Measurements from ENCODE around the gene TMEM266.

Gene TMEM266

GRCh38 chr15:76146812-76147211 is 87.0 kb downstream of the TMEM266 start:
- no peaks in the 10 kb centered on the region for H3K9me3 ChIP-seq (ENCODE audit: insufficient read depth, low read length)
- peaks cover 14% of the 10 kb centered on the region for H3K4me1 ChIP-seq (ENCODE audit: insufficient read depth, insufficient read length)
- no peaks in the 10 kb centered on the region for H3K27me3 ChIP-seq (ENCODE audit: insufficient read depth, insufficient read length)
- H3K36me3 ChIP-seq (ENCODE audit: insufficient read depth, insufficient read length, low read length), result no peaks in the 10 kb centered on the region
- no peak overlapping the region for H3K4me3 ChIP-seq (ENCODE audit: insufficient read length, low read depth)
- TF ChIP-seq SUZ12 (IDR thresholded peaks at IDR 0.05; ENCODE audit: extremely low read depth, insufficient read depth, insufficient read length) (no peak), YY1 (IDR thresholded peaks at IDR 0.05; ENCODE audit: insufficient read depth, insufficient read length) (no peak), ZNF274 (IDR thresholded peaks at IDR 0.05; ENCODE audit: low read depth, low read length) (no peak)
- no peak overlapping the region for H3K9ac ChIP-seq (ENCODE audit: insufficient read length, low read depth)
- no peak for DNase-seq (ENCODE audit: low read depth, low spot score)

GRCh38 chr15:76147906-76148570 is 88.3 kb downstream of the TMEM266 start:
- DNase-seq (ENCODE audit: low read depth, low spot score), result peak; percentile 44
- Histone ChIP-seq H3K9ac (ENCODE audit: insufficient read length, low read depth) (no peak overlapping the region), H3K36me3 (ENCODE audit: insufficient read depth, insufficient read length, low read length) (no peaks in the 10 kb centered on the region), H3K9me3 (ENCODE audit: insufficient read depth, low read length) (no peaks in the 10 kb centered on the region), H3K4me3 (ENCODE audit: insufficient read length, low read depth) (no peak overlapping the region), H3K4me1 (ENCODE audit: insufficient read depth, insufficient read length) (peaks cover 18% of the 10 kb centered on the region), H3K27me3 (ENCODE audit: insufficient read depth, insufficient read length) (no peaks in the 10 kb centered on the region)
- no peak for TF ChIP-seq YY1 (IDR thresholded peaks at IDR 0.05; ENCODE audit: insufficient read depth, insufficient read length)
- TF ChIP-seq SUZ12 (IDR thresholded peaks at IDR 0.05; ENCODE audit: extremely low read depth, insufficient read depth, insufficient read length), result no peak
- no peak for TF ChIP-seq ZNF274 (IDR thresholded peaks at IDR 0.05; ENCODE audit: low read depth, low read length)

- Histone ChIP-seq H3K9ac (ENCODE audit: insufficient read length, low read depth) (no peak overlapping the region), H3K36me3 (ENCODE audit: insufficient read depth, insufficient read length, low read length) (no peaks in the 10 kb centered on the region), H3K27me3 (ENCODE audit: insufficient read depth, insufficient read length) (no peaks in the 10 kb centered on the region), H3K9me3 (ENCODE audit: insufficient read depth, low read length) (no peaks in the 10 kb centered on the region), H3K4me3 (ENCODE audit: insufficient read length, low read depth) (no peak overlapping the region), H3K4me1 (ENCODE audit: insufficient read depth, insufficient read length) (peaks cover 18% of the 10 kb centered on the region)
- no peak for TF ChIP-seq YY1 (IDR thresholded peaks at IDR 0.05; ENCODE audit: insufficient read depth, insufficient read length)
- TF ChIP-seq ZNF274 (IDR thresholded peaks at IDR 0.05; ENCODE audit: low read depth, low read length), result no peak
- no peak for TF ChIP-seq SUZ12 (IDR thresholded peaks at IDR 0.05; ENCODE audit: extremely low read depth, insufficient read depth, insufficient read length)
- DNase-seq (ENCODE audit: low read depth, low spot score), result no peak
Observed at GRCh38 chr15:76149291-76149915, 89.6 kb downstream of the TMEM266 start.

GRCh38 chr15:76150513-76150912 is 90.7 kb downstream of the TMEM266 start:
- no peak for DNase-seq (ENCODE audit: low read depth, low spot score)
- no peak overlapping the region for H3K4me3 ChIP-seq (ENCODE audit: insufficient read length, low read depth)
- H3K9ac ChIP-seq (ENCODE audit: insufficient read length, low read depth), result peak overlapping the region; percentile 9

GRCh38 chr15:76150971-76151598 is 91.3 kb downstream of the TMEM266 start:
- no peak for TF ChIP-seq SUZ12 (IDR thresholded peaks at IDR 0.05; ENCODE audit: extremely low read depth, insufficient read depth, insufficient read length)
- TF ChIP-seq ZNF274 (IDR thresholded peaks at IDR 0.05; ENCODE audit: low read depth, low read length), result no peak
- TF ChIP-seq YY1 (IDR thresholded peaks at IDR 0.05; ENCODE audit: insufficient read depth, insufficient read length), result no peak
- Histone ChIP-seq H3K4me3 (ENCODE audit: insufficient read length, low read depth) (no peak overlapping the region), H3K4me1 (ENCODE audit: insufficient read depth, insufficient read length) (peaks cover 18% of the 10 kb centered on the region), H3K9ac (ENCODE audit: insufficient read length, low read depth) (peak overlapping the region; percentile 9), H3K27me3 (ENCODE audit: insufficient read depth, insufficient read length) (no peaks in the 10 kb centered on the region), H3K36me3 (ENCODE audit: insufficient read depth, insufficient read length, low read length) (no peaks in the 10 kb centered on the region), H3K9me3 (ENCODE audit: insufficient read depth, low read length) (no peaks in the 10 kb centered on the region)
- peak; percentile 64 for DNase-seq (ENCODE audit: low read depth, low spot score)

More at GRCh38 chr15:76150513-76150912, 90.7 kb downstream of the TMEM266 start:
- Histone ChIP-seq H3K27me3 (ENCODE audit: insufficient read depth, insufficient read length) (no peaks in the 10 kb centered on the region), H3K4me1 (ENCODE audit: insufficient read depth, insufficient read length) (peaks cover 18% of the 10 kb centered on the region), H3K9me3 (ENCODE audit: insufficient read depth, low read length) (no peaks in the 10 kb centered on the region), H3K36me3 (ENCODE audit: insufficient read depth, insufficient read length, low read length) (no peaks in the 10 kb centered on the region)
- TF ChIP-seq YY1 (IDR thresholded peaks at IDR 0.05; ENCODE audit: insufficient read depth, insufficient read length), result no peak

- Histone ChIP-seq H3K4me3 (ENCODE audit: insufficient read length, low read depth) (no peak overlapping the region), H3K9me3 (ENCODE audit: insufficient read depth, low read length) (no peaks in the 10 kb centered on the region), H3K27me3 (ENCODE audit: insufficient read depth, insufficient read length) (no peaks in the 10 kb centered on the region), H3K36me3 (ENCODE audit: insufficient read depth, insufficient read length, low read length) (no peaks in the 10 kb centered on the region), H3K9ac (ENCODE audit: insufficient read length, low read depth) (no peak overlapping the region), H3K4me1 (ENCODE audit: insufficient read depth, insufficient read length) (peaks cover 18% of the 10 kb centered on the region)
- no peak for DNase-seq (ENCODE audit: low read depth, low spot score)
- TF ChIP-seq ZNF274 (IDR thresholded peaks at IDR 0.05; ENCODE audit: low read depth, low read length) (no peak), YY1 (IDR thresholded peaks at IDR 0.05; ENCODE audit: insufficient read depth, insufficient read length) (no peak), SUZ12 (IDR thresholded peaks at IDR 0.05; ENCODE audit: extremely low read depth, insufficient read depth, insufficient read length) (no peak)
Observed at GRCh38 chr15:76151599-76151974, 91.8 kb downstream of the TMEM266 start.

- Histone ChIP-seq H3K9me3 (ENCODE audit: insufficient read depth, low read length) (no peaks in the 10 kb centered on the region), H3K4me3 (ENCODE audit: insufficient read length, low read depth) (no peak overlapping the region), H3K9ac (ENCODE audit: insufficient read length, low read depth) (no peak overlapping the region), H3K27me3 (ENCODE audit: insufficient read depth, insufficient read length) (no peaks in the 10 kb centered on the region), H3K4me1 (ENCODE audit: insufficient read depth, insufficient read length) (peaks cover 16% of the 10 kb centered on the region), H3K36me3 (ENCODE audit: insufficient read depth, insufficient read length, low read length) (no peaks in the 10 kb centered on the region)
- DNase-seq (ENCODE audit: low read depth, low spot score), result no peak
- TF ChIP-seq SUZ12 (IDR thresholded peaks at IDR 0.05; ENCODE audit: extremely low read depth, insufficient read depth, insufficient read length), result no peak
Observed at GRCh38 chr15:76152197-76152596, 92.4 kb downstream of the TMEM266 start.
